NB4 (cell line): Measurements from ENCODE around the gene TTC38.

ENCODE experiments used
- CTCF ChIP-seq: IDR thresholded peaks from one replicate; pipeline ENCODE4 v1.5.1; 2012; ENCODE audit warnings: low read depth, low read length
- MAX ChIP-seq: IDR thresholded peaks from 2 replicates; pipeline ENCODE4 v1.6.1; 2011; ENCODE audit warnings: low read depth, low read length
- POLR2A ChIP-seq: IDR thresholded peaks from 2 replicates; pipeline ENCODE4 v1.6.1; 2011; ENCODE audit warnings: mild to moderate bottlenecking; ENCODE audit not compliant: insufficient read length; ENCODE audit errors: extremely low read depth

- TF ChIP-seq CTCF (no peak), POLR2A (no peak), MAX (no peak)
Measured at GRCh38 chr22:46320166-46320710, 52.4 kb downstream of the TTC38 start.
